Lung (tissue), 12 donors: ENCODE data around the gene POLR3K. TPM values are rescaled to one million over a fixed set of nuclear protein-coding genes. Genes with fewer than 3 reads are reported as not detected.
"Not testable (repeated sequence)": the region's sequence is repeated elsewhere in the genome, so short reads cannot be mapped to it uniquely, and the experiment has no call there.

Experiments
- ATAC-seq: fragments of 200-7000 bp; cut with Tn5 transposase; one replicate; pipeline ENCODE4 v1.9.1; 2020; ENCODE audit warnings: moderate number of reproducible peaks; ENCODE audit not compliant: insufficient read depth, low FRiP score
- DNase-seq, 3 donors: peaks; one replicate each; pipeline ENCODE4 v3.0.0-alpha.2; 2013 to 2017
- H3K27ac ChIP-seq, 2 donors: one replicate each; pipeline ENCODE4 v1.5.1; 2013; ENCODE audit warnings: mild to moderate bottlenecking in 2 of 2, moderate library complexity in 2 of 2, control low read depth in 1 of 2, inconsistent platforms in 1 of 2, low read depth in 1 of 2, low read length in 1 of 2
- H3K27me3 ChIP-seq, 3 donors: one replicate each; pipeline ENCODE4 v1.5.1; 2013; ENCODE audit warnings: low read length in 2 of 3; ENCODE audit not compliant: control insufficient read depth in 3 of 3, insufficient read depth in 3 of 3
- H3K36me3 ChIP-seq, 4 donors: one replicate each; pipeline ENCODE4 v1.5.1; 2013; ENCODE audit warnings: low read length in 4 of 4, mild to moderate bottlenecking in 1 of 4, moderate library complexity in 1 of 4; ENCODE audit not compliant: control insufficient read depth in 4 of 4, insufficient read depth in 4 of 4
- H3K4me1 ChIP-seq, 5 donors: one replicate each; pipeline ENCODE4 v1.5.1; 2013; ENCODE audit warnings: low read length in 5 of 5, mild to moderate bottlenecking in 2 of 5, moderate library complexity in 1 of 5; ENCODE audit not compliant: control insufficient read depth in 5 of 5, insufficient read depth in 5 of 5
- H3K4me3 ChIP-seq: one replicate; pipeline ENCODE4 v1.5.1; 2013; ENCODE audit warnings: mild to moderate bottlenecking, control low read depth, moderate library complexity
- H3K9ac ChIP-seq, 2 donors: one replicate each; pipeline ENCODE4 v1.5.1; 2013; ENCODE audit warnings: low read length in 2 of 2, control low read depth in 1 of 2; ENCODE audit not compliant: insufficient read depth in 1 of 2
- H3K9me3 ChIP-seq, 4 donors: one replicate each; pipeline ENCODE4 v1.5.1; 2013; ENCODE audit warnings: low read length in 3 of 4, mild to moderate bottlenecking in 1 of 4, moderate library complexity in 1 of 4; ENCODE audit not compliant: control insufficient read depth in 4 of 4, insufficient read depth in 3 of 4
- WGBS, 2 donors: extraction: QIAGEN DNeasy Blood & Tissue Kit; methylation state at CpG; one replicate each; pipeline ENCODE4 v1.1.7; 2013; 5-methylcytosine and 5-hydroxymethylcytosine counted together
- polyA plus RNA-seq, 2 donors: library from polyadenylated mRNA; stranded (reverse); fragments of 200-250 nt; gene quantifications; one replicate each; pipeline ENCODE4 v1.2.1, GENCODE V29; 2013
- total RNA-seq, 2 donors: library from RNA; depleted of rRNA in 1 of 2; stranded (reverse); fragments of >200 nt in 1 of 2; gene quantifications; one replicate each; pipeline ENCODE4 v1.2.1, GENCODE V29; 2014 to 2021
- TF ChIP-seq, protein P1 (sequence below): IDR thresholded peaks from 2 replicates; pipeline ENCODE4 v1.5.1; 2012; ENCODE audit warnings: mild to moderate bottlenecking; ENCODE audit errors: control extremely low read depth, extremely low read depth
- donor health status: control.
- donor health status: control.
- donor health status: Bipolar disorder and iron deficiency.
- donor health status: healthy.
- donor health status: DM: yes; HTN: yes; CAD: no.

The POLR3K gene
- total and polyA plus RNA-seq, 4 donors: 4.8 to 15.7 (median 12.0) TPM

DNA sequence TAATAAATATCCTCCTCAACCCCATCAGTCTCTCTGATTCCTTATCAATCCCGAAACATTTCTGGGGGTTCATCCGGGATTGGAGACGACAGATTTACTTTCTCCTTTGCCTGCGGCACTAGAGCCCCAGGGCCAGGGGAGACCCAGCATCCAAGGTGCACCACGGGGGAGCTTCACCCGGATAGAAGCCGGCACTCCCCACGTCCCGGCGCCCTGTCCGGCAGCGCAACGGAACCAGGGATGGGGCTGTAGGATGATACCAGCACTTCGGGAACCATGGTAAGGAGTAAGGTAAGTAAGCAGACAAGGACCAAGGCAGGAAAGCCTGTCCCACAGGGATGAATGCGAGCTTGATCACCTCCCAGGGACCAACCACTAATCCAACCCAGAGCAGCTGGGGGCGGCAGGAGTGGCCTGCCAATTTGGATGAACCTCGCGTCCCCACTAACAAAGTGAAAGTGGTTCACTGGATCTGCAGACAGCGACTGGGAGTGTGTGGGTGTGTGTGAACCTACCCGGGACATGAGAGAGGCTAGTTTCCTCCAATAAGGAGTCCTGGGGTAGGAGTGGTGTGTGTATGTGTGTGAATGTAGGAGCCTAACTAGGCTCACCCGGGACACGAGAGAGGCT, 11.9 kb downstream of the POLR3K start:
- DNase-seq (no peak), ATAC-seq (no peak)
- H3K9ac ChIP-seq: no peak overlapping the region
- no peak overlapping the region for H3K27ac ChIP-seq
- H3K36me3 ChIP-seq: peaks cover 0 to 11% (median 5%) of the 10 kb centered on the region in 4 donors
- H3K27me3 ChIP-seq: no peaks in the 10 kb centered on the region
- H3K9me3 ChIP-seq: no peaks in the 10 kb centered on the region
- H3K4me1 ChIP-seq: peaks cover 0 to 1% (median 0%) of the 10 kb centered on the region in 5 donors
- WGBS, 2 donors: 94 to 97% methylated on average over 22 of the region's 22 CpGs
- no peak overlapping the region for H3K4me3 ChIP-seq
- TF ChIP-seq, protein P1, sequence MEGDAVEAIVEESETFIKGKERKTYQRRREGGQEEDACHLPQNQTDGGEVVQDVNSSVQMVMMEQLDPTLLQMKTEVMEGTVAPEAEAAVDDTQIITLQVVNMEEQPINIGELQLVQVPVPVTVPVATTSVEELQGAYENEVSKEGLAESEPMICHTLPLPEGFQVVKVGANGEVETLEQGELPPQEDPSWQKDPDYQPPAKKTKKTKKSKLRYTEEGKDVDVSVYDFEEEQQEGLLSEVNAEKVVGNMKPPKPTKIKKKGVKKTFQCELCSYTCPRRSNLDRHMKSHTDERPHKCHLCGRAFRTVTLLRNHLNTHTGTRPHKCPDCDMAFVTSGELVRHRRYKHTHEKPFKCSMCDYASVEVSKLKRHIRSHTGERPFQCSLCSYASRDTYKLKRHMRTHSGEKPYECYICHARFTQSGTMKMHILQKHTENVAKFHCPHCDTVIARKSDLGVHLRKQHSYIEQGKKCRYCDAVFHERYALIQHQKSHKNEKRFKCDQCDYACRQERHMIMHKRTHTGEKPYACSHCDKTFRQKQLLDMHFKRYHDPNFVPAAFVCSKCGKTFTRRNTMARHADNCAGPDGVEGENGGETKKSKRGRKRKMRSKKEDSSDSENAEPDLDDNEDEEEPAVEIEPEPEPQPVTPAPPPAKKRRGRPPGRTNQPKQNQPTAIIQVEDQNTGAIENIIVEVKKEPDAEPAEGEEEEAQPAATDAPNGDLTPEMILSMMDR: no peak

DNA sequence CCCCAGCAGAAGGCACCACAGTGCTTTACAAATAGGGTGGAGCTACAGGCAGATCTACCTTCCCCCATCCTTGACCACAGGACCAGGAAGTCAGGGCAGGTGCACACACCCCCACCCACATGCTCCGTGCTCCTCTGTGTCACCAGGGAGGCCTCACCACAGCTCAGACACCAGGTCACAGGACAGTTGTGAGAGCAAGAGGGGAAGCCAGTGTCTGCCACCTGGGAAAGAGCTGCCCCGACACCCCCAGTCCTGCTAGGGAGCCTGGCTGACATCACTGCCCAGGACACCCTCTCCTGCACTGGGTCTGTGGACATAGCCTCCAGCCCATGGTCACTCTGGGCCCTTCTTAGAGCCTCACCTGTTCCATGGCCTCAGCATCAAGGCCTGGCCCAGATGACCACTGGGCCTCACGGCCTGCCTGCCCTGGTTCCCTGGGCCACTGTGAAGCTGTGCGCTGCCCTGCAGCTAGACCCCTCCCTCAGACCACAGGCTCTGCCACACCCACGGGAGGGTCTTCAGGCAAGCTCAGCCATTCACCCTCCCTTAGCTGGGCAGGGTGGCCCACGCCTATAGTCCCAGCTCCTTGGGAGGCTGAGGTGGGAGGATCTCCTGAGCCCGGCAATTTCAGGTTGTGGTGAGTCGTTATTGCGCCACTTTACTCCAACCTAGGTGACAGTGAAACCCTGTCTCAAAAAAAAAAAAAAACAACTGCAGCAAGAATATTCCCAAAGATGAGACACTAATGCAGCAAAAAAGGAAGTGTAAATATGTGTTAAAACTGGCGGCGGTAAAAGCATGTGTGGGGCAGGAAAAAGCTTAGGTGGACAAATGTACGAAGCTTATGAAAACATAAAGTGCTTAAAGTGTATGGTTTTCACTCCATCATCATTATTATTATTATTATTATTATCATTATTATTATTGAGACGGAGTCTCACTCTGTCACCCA, 14.2 kb downstream of the POLR3K start:
- H3K36me3 ChIP-seq: peaks cover 0 to under 1% (median 0%) of the 10 kb centered on the region in 4 donors
- WGBS, 2 donors: 62 to 80% methylated on average over 13 of the region's 13 CpGs
- peaks cover 0 to 7% (median 2%) of the 10 kb centered on the region in 5 donors for H3K4me1 ChIP-seq
- TF ChIP-seq, protein P1: no peak
- ATAC-seq (peak; percentile 42), DNase-seq (no peak)
- H3K27ac ChIP-seq: no peak overlapping the region
- no peak overlapping the region for H3K9ac ChIP-seq
- H3K27me3 ChIP-seq: no peaks in the 10 kb centered on the region
- H3K9me3 ChIP-seq: no peaks in the 10 kb centered on the region
- H3K4me3 ChIP-seq: no peak overlapping the region

DNA sequence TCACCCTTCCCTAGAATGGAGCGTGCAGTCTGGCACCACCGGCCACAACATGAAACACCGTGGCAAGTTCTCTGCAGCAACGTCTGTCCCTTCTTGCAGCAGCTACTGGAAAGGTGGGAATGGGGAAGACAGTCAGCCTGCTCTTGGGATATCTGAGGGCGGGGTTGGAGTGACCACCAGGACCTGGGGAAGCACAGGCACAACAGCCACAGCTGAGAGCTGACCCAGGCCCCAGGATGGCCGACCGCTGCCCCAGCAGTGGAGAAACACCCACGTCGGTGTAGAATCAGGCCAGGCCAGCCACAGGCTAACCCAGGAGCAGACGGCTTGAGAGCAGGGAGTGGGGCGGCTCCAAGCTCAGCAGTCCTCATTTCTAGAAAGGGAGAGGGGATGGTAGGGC, 15.2 kb downstream of the POLR3K start:
- not testable (repeated sequence) for H3K4me3 ChIP-seq, H3K27ac ChIP-seq, DNase-seq, H3K36me3 ChIP-seq, ATAC-seq, H3K4me1 ChIP-seq, H3K9me3 ChIP-seq, H3K27me3 ChIP-seq, H3K9ac ChIP-seq
- 83 to 94% methylated on average over 11 of the region's 11 CpGs for WGBS, 2 donors

DNA sequence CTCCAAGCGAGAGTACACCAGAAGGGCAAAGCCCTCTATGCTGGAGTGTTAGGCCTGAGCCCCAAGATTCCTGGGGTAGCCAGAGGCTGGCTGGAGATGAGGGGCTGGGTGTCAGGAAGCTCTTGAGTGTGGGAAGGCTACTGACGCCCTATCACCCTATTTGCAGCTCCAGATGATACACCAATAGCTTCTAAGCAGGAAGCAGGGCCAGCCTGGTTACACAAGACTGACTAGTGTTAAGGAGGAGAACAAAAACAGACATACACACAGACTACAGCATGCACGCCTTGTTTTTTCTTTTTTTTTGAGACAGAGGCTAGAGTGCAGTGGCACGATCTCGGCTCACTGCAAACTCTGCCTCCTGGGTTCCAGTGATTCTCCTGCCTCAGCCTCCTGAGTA, 15.9 kb downstream of the POLR3K start:
- WGBS, 2 donors: 68 to 86% methylated on average over 5 of the region's 5 CpGs
- ATAC-seq: no peak
- TF ChIP-seq, protein P1: no peak
- no peaks in the 10 kb centered on the region for H3K9me3 ChIP-seq
- H3K4me1 ChIP-seq: peaks cover 0 to 7% (median 4%) of the 10 kb centered on the region in 5 donors
- H3K27ac ChIP-seq: no peak overlapping the region
- H3K36me3 ChIP-seq: no peaks in the 10 kb centered on the region
- H3K27me3 ChIP-seq: no peaks in the 10 kb centered on the region
- DNase-seq: no peak
- H3K9ac ChIP-seq: no peak overlapping the region
- no peak overlapping the region for H3K4me3 ChIP-seq
